ENCODE measurements around the gene CTNNA2.

GRCh38 chr2:79874015-79874414 lies 361.2 kb downstream of the CTNNA2 start:
- TF ChIP-seq CTCF (IDR thresholded peaks at IDR 0.05) = no peak
- TF ChIP-seq EZH2 (IDR thresholded peaks at IDR 0.05) = no peak
- TF ChIP-seq EZH2phosphoT487 (IDR thresholded peaks at IDR 0.05) = no peak

All from neural progenitor cell (in vitro differentiated cells).